Spleen (tissue), 11 donors: ENCODE measurements around the gene HDGFL3. TPM values are rescaled to one million over a fixed set of nuclear protein-coding genes. Genes with fewer than 3 reads are reported as not detected.

Source experiments
- DNase-seq: peaks from one replicate; pipeline ENCODE4 v3.0.0-alpha.2; 2020
- H3K27ac ChIP-seq, 8 donors: fragments of 200-600 bp; sonication (generic) in 7 of 8; 1 replicate in 4 of 8; 2 replicates in 4 of 8; pipeline versions ENCODE4 v1.5.0 to v1.8.0; 2016 to 2021; ENCODE audit warnings: inconsistent platforms in 4 of 8, mild to moderate bottlenecking in 4 of 8, moderate library complexity in 1 of 8
- H3K27me3 ChIP-seq, 7 donors: fragments of 200-600 bp; sonication (generic) in 6 of 7; replicated peaks in 1 of 7; 1 replicate in 4 of 7; 2 replicates in 3 of 7; pipeline versions ENCODE4 v1.5.0 to v1.8.0; 2016 to 2021; ENCODE audit warnings: inconsistent platforms in 3 of 7, mild to moderate bottlenecking in 1 of 7
- H3K36me3 ChIP-seq, 6 donors: fragments of 200-600 bp; sonication (generic) in 5 of 6; 1 replicate in 4 of 6; 2 replicates in 2 of 6; pipeline versions ENCODE4 v1.5.0 to v1.8.0; 2016 to 2021; ENCODE audit warnings: inconsistent platforms in 2 of 6
- H3K4me1 ChIP-seq, 6 donors: fragments of 200-600 bp; sonication (generic) in 5 of 6; 1 replicate in 3 of 6; 2 replicates in 3 of 6; pipeline versions ENCODE4 v1.5.0 to v1.8.0; 2016 to 2021; ENCODE audit warnings: inconsistent platforms in 3 of 6
- H3K4me3 ChIP-seq, 8 donors: fragments of 200-600 bp; sonication (generic) in 7 of 8; 1 replicate in 4 of 8; 2 replicates in 4 of 8; pipeline versions ENCODE4 v1.5.0 to v1.8.0; 2016 to 2021; ENCODE audit warnings: inconsistent platforms in 4 of 8, mild to moderate bottlenecking in 4 of 8, moderate library complexity in 2 of 8
- H3K9me3 ChIP-seq, 8 donors: fragments of 200-600 bp; sonication (generic) in 7 of 8; 1 replicate in 4 of 8; 2 replicates in 4 of 8; pipeline versions ENCODE4 v1.5.0 to v1.8.0; 2016 to 2021; ENCODE audit warnings: inconsistent platforms in 4 of 8
- POLR2A ChIP-seq, 3 donors: fragments of 450-650 bp; IDR thresholded peaks; one replicate each; pipeline ENCODE4 v1.5.1; 2017; ENCODE audit warnings: antibody characterized with exemption in 3 of 3, mild to moderate bottlenecking in 1 of 3
- POLR2AphosphoS5 ChIP-seq, 3 donors: sonication (generic); formaldehyde crosslinking; IDR thresholded peaks; one replicate each; pipeline ENCODE4 v1.5.1; 2017; ENCODE audit warnings: antibody characterized with exemption in 3 of 3
- WGBS, 5 donors: extraction: QIAGEN DNeasy Blood & Tissue Kit in 3 of 5; methylation state at CpG; one replicate each; pipeline versions ENCODE4 v1.1.5 to v1.1.7; 2013 to 2018; 5-methylcytosine and 5-hydroxymethylcytosine counted together
- intact Hi-C: fragments of 100-400 bp; cut with DNase I; formaldehyde crosslinking; loops from one replicate; pipeline ENCODE4 v1.15.0; 2023; ENCODE audit warnings: low total_unique reads
- polyA plus RNA-seq, 3 donors: library from polyadenylated mRNA; stranded (reverse); fragments of 200-250 nt; gene quantifications; one replicate each; pipeline ENCODE4 v1.2.1, GENCODE V29; 2013
- total RNA-seq, 7 donors: library from RNA; depleted of rRNA in 3 of 7; stranded (reverse); fragments of >200 nt in 3 of 7; fragmentation: NEBNext Ultra II Directional in 4 of 7; extraction: Animal tissue kit (Norgen Biotek cat#: 25700) in 4 of 7; gene quantifications; one replicate each; pipeline versions ENCODE4 v1.1.0 to v1.2.1, GENCODE V29; 2016 to 2021
- TF ChIP-seq, protein P1 (sequence below), 11 experiments: fragments of 200-600 bp in 7 of 11; fragments of 450-650 bp in 4 of 11; sonication (generic) in 4 of 11; IDR thresholded peaks in 8 of 11; conservative IDR thresholded peaks in 3 of 11; 1 replicate in 7 of 11; 2 replicates in 4 of 11; pipeline versions ENCODE4 v1.4.0 to v1.8.0; 2016 to 2021; ENCODE audit warnings: antibody characterized with exemption in 11 of 11, inconsistent platforms in 4 of 11, mild to moderate bottlenecking in 1 of 11
- donor health status: healthy with polysubstance abuse.
- donor health status: DM: no; HTN: no; CAD: no; lungs with moderate emphysema.
- donor health status: DM: no; HTN: no; CAD: no.
- donor health status: Bipolar disorder and iron deficiency.
- donor health status: healthy.
- donor health status: DM: no; HTN: no; CAD: no.
- donor health status: DM: yes; HTN: yes; CAD: no.

HDGFL3 gene
- total and polyA plus RNA-seq, 10 donors: 4.6 to 35.1 (median 20.6) TPM

GRCh38 chr15:83115410-83115809, 92.2 kb downstream of the HDGFL3 start:
- 82 to 94% (median 89%) methylated on average over 3 of the region's 3 CpGs for WGBS, 5 donors
- H3K9me3 ChIP-seq: no peaks in the 10 kb centered on the region
- no peak for DNase-seq
- peaks cover 0 to 25% (median 7%) of the 10 kb centered on the region in 6 donors for H3K4me1 ChIP-seq
- TF ChIP-seq, protein P1, sequence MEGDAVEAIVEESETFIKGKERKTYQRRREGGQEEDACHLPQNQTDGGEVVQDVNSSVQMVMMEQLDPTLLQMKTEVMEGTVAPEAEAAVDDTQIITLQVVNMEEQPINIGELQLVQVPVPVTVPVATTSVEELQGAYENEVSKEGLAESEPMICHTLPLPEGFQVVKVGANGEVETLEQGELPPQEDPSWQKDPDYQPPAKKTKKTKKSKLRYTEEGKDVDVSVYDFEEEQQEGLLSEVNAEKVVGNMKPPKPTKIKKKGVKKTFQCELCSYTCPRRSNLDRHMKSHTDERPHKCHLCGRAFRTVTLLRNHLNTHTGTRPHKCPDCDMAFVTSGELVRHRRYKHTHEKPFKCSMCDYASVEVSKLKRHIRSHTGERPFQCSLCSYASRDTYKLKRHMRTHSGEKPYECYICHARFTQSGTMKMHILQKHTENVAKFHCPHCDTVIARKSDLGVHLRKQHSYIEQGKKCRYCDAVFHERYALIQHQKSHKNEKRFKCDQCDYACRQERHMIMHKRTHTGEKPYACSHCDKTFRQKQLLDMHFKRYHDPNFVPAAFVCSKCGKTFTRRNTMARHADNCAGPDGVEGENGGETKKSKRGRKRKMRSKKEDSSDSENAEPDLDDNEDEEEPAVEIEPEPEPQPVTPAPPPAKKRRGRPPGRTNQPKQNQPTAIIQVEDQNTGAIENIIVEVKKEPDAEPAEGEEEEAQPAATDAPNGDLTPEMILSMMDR (IDR thresholded peaks at IDR 0.05 in 8 of 11, conservative IDR thresholded peaks at IDR 0.05 in 3 of 11): no peak
- TF ChIP-seq POLR2AphosphoS5 (IDR thresholded peaks at IDR 0.05): no peak
- TF ChIP-seq POLR2A (IDR thresholded peaks at IDR 0.05): no peak
- no peaks in the 10 kb centered on the region for H3K27me3 ChIP-seq
- H3K27ac ChIP-seq: no peak overlapping the region
- intact Hi-C loops: no loop called here
- peaks cover 0 to 77% (median 0%) of the 10 kb centered on the region in 6 donors for H3K36me3 ChIP-seq
- no peak overlapping the region for H3K4me3 ChIP-seq

DNA sequence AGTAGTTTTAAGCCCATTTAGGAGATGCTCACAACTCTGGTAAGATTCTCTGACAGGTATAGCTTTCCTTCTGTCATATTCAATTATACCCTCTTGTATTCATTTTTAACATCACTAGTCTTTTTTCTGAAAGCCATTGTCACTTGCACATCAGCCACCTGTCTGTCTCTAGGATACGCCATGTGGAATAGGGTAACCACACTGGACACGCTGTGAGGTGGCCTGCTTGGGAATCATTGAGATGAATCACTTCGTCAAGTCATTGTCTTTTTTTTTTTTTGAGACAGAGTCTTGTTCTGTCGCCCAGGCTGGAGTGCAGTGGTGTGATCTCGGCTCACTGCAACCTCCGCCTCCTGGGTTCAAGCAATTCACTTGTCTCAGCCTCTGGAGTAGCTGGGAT, 92.8 kb downstream of the HDGFL3 start:
- no peak for DNase-seq
- peaks cover 0 to 31% (median 7%) of the 10 kb centered on the region in 6 donors for H3K4me1 ChIP-seq
- TF ChIP-seq POLR2A (IDR thresholded peaks at IDR 0.05): no peak
- TF ChIP-seq POLR2AphosphoS5 (IDR thresholded peaks at IDR 0.05): no peak
- TF ChIP-seq, protein P1 (IDR thresholded peaks at IDR 0.05 in 8 of 11, conservative IDR thresholded peaks at IDR 0.05 in 3 of 11): no peak
- H3K27ac ChIP-seq: no peak overlapping the region
- peaks cover 0 to 72% (median 0%) of the 10 kb centered on the region in 6 donors for H3K36me3 ChIP-seq
- intact Hi-C loops: no loop called here
- H3K27me3 ChIP-seq: peaks cover 0 to 4% (median 0%) of the 10 kb centered on the region in 7 donors
- no peak overlapping the region for H3K4me3 ChIP-seq
- 86 to 97% (median 95%) methylated on average over 6 of the region's 6 CpGs for WGBS, 5 donors
- H3K9me3 ChIP-seq: no peaks in the 10 kb centered on the region

DNA sequence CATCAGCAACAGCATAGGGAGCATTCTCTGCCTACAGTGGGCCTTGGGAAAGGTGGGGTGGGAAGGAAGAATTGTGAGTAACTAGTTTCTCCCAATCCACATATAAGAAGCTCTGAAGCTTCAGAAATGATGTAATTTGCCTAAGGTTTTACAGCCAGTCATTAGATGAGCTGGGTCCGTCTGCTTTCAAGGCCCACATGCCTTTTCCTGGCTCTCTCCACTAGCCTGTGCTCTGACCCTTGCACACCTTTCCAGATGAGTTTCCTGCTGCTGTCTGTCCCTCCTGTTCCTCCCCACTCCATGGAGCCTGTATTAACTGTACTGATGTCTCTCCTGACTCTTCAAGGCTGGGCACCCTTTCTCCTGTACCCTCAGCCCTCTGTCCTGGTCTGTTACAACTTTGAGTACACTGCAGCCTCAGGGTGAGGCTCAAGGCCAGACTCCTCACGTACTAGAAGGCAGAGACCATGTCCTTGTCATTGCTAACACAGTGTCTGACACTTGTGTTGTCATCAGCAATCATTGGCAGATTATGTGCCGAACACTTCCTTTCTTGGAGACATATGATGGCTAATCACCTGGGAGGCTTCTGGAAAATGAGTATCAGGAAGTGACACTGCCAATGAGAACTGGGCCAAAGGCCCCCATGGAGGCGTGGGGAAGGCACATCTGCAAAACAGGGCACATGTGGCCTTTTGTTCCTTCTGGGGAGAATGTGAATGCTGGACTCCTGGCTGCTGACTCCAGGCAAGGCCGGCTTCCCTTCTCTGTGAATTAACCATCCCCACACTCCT, 93.5 kb downstream of the HDGFL3 start:
- H3K36me3 ChIP-seq: peaks cover 0 to 64% (median 0%) of the 10 kb centered on the region in 6 donors

DNA sequence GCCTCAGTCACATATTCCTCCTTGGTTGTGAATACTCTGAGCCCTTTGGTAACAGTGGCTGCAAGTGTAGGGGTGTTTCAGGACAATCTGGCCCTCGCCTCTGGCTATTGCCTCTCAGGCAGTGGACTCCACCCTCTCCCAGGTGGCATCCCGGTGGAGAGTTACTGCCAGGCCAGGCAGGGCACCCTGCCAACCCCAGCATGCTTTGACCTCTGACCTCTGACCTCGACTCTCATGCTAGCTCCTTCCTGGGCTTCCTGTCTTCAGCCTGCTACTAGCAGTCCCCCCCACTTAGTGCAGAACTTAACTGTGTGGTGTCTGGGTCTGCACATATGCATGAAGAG, 94.7 kb downstream of the HDGFL3 start:
- Histone ChIP-seq H3K27ac (peak overlapping the region in 5 of 8 donors; percentile 13 to 67 (median 54)), H3K36me3 (peaks cover 0 to 52% (median 0%) of the 10 kb centered on the region in 6 donors), H3K4me3 (no peak overlapping the region), H3K27me3 (peaks cover 0 to 21% (median under 1%) of the 10 kb centered on the region in 7 donors), H3K4me1 (peaks cover 5 to 50% (median 23%) of the 10 kb centered on the region in 6 donors), H3K9me3 (no peaks in the 10 kb centered on the region)
- TF ChIP-seq POLR2A (IDR thresholded peaks at IDR 0.05): no peak
- TF ChIP-seq POLR2AphosphoS5 (IDR thresholded peaks at IDR 0.05): peak in 2 of 3 donors; percentile 16 to 48
- no peak for DNase-seq
- WGBS, 5 donors: 38 to 54% (median 48%) methylated on average over 3 of the region's 3 CpGs
- intact Hi-C loops: no loop called here

More for the DNA sequence above, 93.5 kb downstream of the HDGFL3 start:
- H3K27ac ChIP-seq: peak overlapping the region in 1 of 8 donors; percentile 57
- H3K4me3 ChIP-seq: no peak overlapping the region
- H3K27me3 ChIP-seq: peaks cover 0 to 10% (median 0%) of the 10 kb centered on the region in 7 donors
- H3K4me1 ChIP-seq: peaks cover 0 to 39% (median 11%) of the 10 kb centered on the region in 6 donors
- intact Hi-C loops: no loop called here
- no peak for DNase-seq
- no peak for TF ChIP-seq POLR2A (IDR thresholded peaks at IDR 0.05)
- TF ChIP-seq POLR2AphosphoS5 (IDR thresholded peaks at IDR 0.05): no peak
- TF ChIP-seq, protein P1 (IDR thresholded peaks at IDR 0.05 in 8 of 11, conservative IDR thresholded peaks at IDR 0.05 in 3 of 11): no peak
- no peaks in the 10 kb centered on the region for H3K9me3 ChIP-seq
- WGBS, 5 donors: 77 to 92% (median 82%) methylated on average over 5 of the region's 5 CpGs
